GM21737 (cell line): ENCODE measurements around the gene HMX2.
A peak's percentile ranks its signal among the peaks of the same experiment; 100 is the strongest.
"Not testable (repeated sequence)": the region's sequence is repeated elsewhere in the genome, so short reads cannot be mapped to it uniquely, and the experiment has no call there.

Source experiments
- ATAC-seq: cut with Tn5 transposase; IDR thresholded peaks from one replicate; pipeline ENCODE4 v1.9.1; 2021; ENCODE audit warnings: mild to moderate bottlenecking, moderate library complexity; ENCODE audit not compliant: unreplicated experiment

The HMX2 gene

GRCh38 chr10:123150271-123150985 is 2.5 kb downstream of the HMX2 start:
- ATAC-seq: no peak

GRCh38 chr10:123150986-123151736 is 3.2 kb downstream of the HMX2 start:
- ATAC-seq: no peak

DNA sequence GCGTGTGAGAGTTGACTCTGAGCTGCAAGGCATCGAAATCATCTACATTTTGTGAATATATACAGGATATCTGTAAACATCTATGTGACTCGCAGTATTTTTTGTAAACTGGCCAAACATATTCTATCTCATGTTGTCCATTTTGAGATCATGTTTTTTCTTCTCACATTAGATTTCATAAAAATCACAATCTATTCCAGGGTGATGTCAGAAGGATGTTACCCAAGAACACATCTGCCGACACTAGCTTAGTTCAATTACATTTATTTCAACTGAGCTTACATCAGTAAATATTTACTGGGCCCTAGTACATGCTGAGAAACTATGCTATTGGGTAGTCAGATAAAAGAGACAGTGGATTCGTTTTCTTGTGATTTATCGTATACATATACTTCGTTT is 3.8 kb downstream of the HMX2 start:
- no peak for ATAC-seq

- ATAC-seq: no peak
Measured at GRCh38 chr10:123153486-123154091, 5.7 kb downstream of the HMX2 start.

GRCh38 chr10:123154092-123154710 is 6.3 kb downstream of the HMX2 start, which contains the start of gene BUB3:
Gene BUB3, plus strand, starts transcription at chr10:123154402. Its CDS starts 516 bp downstream, at chr10:123154918.
- ATAC-seq: peak; percentile 89

DNA sequence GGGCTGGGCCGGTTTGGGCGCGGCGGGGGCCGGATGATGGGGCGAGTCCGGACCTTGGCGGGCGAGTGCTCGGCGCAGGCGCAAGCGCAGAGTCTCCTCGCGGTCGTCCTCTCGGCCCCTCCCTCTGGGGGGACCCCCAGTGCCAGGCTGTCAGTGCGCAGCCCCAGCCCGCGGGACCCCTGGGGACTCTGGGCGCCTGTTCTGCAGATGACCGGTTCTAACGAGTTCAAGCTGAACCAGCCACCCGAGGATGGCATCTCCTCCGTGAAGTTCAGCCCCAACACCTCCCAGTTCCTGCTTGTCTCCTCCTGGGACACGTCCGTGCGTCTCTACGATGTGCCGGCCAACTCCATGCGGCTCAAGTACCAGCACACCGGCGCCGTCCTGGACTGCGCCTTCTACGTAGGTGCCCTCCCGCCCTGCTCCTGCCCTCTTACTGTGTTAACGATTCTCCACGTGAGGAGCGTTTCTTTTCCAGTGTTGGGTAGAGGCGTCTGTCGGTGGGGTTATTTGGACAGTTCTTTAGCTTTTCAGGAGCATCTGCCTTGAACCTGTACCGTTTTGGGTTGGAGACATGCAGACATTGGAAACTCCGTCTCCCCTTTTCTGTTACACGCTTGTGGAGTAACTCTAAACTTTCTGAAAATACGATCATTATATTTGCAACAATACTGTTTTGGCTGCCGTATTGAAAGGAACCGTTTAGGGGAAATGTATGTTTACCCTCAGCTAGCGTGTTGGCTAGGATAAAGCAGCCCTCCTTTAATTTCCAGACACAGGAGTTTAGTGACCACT is 7.0 kb downstream of the HMX2 start:
- peak; percentile 53 for ATAC-seq

- ATAC-seq: no peak
Measured at GRCh38 chr10:123156078-123156477, 8.1 kb downstream of the HMX2 start.

DNA sequence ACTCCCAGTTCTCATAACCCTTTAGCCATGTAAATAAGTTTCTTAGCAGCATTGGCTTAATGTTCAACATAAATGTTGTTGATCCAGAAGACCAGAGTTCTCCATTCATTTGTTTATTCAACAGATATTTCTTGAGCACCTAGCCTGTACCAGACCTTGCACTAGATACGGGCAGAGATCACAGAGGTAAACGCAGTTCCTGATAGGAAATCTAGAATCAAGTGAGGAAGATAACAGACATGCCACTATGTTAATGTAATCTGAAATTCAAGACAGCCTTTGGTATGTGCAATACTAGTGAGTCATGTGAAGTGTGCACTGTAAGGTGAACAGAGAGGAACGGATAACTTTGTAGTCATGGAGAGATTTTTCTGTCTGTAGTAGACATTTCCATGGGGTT is 9.3 kb downstream of the HMX2 start:
- no peak for ATAC-seq

- ATAC-seq: no peak
Measured at GRCh38 chr10:123158682-123159081, 10.7 kb downstream of the HMX2 start.

DNA sequence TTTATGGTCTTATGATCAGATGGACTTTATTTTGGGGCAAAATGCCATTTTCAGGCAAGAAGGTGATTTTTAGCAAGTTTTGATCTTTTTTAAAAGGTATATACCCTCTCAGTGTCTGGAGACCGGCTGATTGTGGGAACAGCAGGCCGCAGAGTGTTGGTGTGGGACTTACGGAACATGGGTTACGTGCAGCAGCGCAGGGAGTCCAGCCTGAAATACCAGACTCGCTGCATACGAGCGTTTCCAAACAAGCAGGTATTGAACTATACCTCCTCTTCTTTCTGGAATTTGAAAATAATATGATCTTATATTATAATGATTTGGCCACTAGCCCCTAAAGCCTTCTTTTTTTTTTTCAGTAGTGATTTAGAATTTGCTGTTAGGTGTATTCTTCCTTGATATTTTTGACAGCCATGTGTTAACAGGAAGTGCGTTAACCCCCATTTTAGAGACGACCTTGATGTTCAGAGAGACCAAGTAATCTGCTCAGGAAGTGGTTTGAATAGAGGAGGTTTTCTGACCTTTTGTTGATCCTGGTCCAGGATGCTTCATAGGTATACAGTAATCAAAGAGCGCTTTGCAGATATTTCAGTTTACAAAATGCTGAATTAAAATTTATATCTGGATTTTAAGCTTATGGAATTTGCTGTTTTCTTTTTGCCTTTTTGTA is 12.5 kb downstream of the HMX2 start:
- ATAC-seq: no peak

- ATAC-seq: no peak
Measured at GRCh38 chr10:123164319-123164718, 16.4 kb downstream of the HMX2 start.

- ATAC-seq: no peak
Measured at GRCh38 chr10:123165445-123166072, 17.6 kb downstream of the HMX2 start.

- no peak for ATAC-seq
Measured at GRCh38 chr10:123166618-123167017, 18.7 kb downstream of the HMX2 start.

DNA sequence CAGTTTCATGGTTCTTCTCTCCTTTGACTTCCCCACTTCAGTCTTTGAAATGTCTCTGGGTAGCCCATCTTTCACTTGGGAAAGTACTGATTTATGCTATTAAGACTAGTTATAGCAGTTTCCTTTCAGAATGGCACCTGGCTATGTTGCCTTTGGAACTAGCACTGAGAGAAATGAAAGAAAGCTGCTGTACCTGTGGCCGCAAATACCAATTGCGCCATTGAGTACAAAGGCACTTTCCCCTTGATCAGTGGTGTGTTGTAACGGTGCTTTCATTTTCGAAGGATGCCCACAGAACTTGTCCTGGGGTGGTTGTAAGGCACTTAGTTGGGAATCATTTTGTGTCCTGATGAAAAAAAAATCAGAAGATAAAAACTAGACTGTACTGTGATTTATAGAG is 23.0 kb downstream of the HMX2 start:
- no peak for ATAC-seq

GRCh38 chr10:123171616-123172015 is 23.7 kb downstream of the HMX2 start:
- not testable (repeated sequence) for ATAC-seq

DNA sequence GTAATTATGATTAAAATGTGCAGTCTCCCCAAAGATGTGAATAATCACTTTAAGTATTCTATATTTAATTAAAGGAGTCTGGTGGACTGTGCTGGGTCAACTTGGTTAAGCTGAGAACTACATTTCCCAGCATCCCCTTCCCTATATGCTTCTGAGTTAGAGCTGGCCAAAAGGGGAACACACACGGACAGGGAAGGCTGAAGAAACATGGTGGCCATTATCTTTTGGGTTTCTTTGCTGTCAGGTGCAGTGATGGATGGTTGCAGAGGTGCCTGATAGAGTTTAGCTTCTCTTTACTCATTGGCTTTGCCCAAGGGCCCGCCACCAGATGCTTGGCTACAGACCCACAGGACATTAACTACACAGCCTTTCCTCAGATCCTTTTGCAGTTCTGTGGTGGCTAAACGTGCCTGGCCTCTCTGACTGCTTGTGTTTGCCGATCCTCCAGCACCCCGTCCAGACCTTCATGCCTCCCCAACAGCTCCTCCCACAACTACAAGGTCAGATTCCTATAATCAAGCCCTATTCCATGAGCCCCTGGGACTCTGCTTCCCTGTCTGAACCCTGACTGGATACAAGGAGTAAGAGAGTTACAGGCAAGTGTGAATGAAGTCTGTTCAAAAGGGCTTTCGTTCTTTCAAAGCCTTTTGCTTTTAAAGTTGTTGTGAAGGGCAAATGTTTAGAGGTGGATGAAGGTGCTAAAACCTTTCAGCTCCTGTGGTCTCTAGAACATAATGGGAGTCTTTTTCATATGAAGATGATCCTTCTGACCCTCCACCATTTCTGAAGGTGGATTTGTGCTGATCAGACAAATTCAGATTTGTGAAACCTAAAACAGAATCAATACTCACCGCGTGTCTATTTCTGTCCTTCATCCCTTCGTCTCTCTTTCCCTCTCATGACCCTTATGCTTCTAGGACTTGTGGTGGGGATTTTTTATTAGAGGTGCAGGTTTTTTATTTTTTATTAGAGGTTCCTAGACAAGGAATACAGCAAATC is 27.8 kb downstream of the HMX2 start:
- no peak for ATAC-seq

DNA sequence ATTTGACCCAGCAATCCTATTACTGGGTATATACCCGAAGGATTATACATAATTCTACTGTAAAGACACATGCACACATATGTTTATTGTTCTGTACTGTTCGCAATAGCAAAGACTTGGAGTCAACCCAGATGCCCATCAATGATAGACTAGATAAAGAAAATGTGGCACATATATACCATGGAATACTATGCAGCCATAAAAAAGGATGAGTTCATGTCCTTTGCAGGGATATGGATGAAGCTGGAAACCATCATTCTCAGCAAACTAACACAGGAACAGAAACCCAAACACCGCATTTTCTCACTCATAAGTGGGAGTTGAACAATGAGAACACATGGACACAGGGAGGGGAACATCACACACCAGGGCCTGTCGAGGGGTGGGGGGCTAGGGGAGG is 30.5 kb downstream of the HMX2 start:
- ATAC-seq: not testable (repeated sequence)
